ENCODE data around the gene LSM3.

The LSM3 gene

GRCh38 chr3:14206548-14207177 lies 28.0 kb downstream of the LSM3 start:
- Histone ChIP-seq H3K27ac (no peak overlapping the region), H3K4me3 (no peak overlapping the region)
- TF ChIP-seq CTCF (IDR thresholded peaks at IDR 0.05), result no peak
- DNase-seq (ENCODE audit: low spot score), result no peak

- Histone ChIP-seq H3K27ac (no peak overlapping the region), H3K4me3 (no peak overlapping the region)
- DNase-seq (ENCODE audit: low spot score), result no peak
- no peak for TF ChIP-seq CTCF (IDR thresholded peaks at IDR 0.05)
These were observed 29.6 kb downstream of the LSM3 start for GRCh38 chr3:14208168-14208567.

- H3K4me3 ChIP-seq, result no peak overlapping the region
- no peak for TF ChIP-seq CTCF (IDR thresholded peaks at IDR 0.05)
- H3K27ac ChIP-seq, result no peak overlapping the region
- DNase-seq (ENCODE audit: low spot score), result no peak
These were observed 30.4 kb downstream of the LSM3 start for GRCh38 chr3:14208977-14209394.

DNA sequence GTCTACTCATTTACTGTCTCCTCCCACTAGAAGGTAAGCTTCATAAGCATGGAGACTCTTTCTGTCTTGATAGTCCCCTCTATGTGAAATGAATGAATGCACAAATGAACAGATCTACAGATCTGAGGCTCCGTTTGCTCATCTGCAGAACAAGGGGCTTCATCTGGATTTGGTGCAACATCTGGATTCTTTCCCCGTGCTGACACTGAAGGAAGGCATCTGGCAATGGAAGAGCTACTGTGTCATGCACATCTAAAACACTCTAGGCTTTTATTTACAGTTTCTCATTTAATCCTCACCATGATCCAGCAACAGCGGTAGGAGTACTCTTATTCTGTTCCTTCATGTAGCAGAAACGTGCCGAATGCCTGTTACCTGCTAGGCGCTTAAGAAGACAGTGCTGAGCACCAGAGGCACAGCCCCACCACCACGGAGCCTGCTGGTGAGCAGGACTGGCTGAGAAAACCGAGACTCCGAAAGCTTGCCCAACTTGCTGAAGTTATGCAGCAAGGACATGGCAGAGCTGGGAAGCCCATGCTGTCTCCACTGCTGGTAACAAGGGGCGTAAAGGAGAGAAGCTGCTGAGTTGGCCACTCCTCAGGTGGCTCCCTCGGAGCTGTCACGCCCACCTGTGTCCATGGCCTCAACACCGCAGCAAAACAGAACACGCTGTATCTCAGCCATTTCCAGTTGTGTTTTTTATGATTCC lies 31.1 kb downstream of the LSM3 start:
- Histone ChIP-seq H3K4me3 (no peak overlapping the region), H3K27ac (no peak overlapping the region)
- TF ChIP-seq CTCF (IDR thresholded peaks at IDR 0.05), result no peak
- no peak for DNase-seq (ENCODE audit: low spot score)

DNA sequence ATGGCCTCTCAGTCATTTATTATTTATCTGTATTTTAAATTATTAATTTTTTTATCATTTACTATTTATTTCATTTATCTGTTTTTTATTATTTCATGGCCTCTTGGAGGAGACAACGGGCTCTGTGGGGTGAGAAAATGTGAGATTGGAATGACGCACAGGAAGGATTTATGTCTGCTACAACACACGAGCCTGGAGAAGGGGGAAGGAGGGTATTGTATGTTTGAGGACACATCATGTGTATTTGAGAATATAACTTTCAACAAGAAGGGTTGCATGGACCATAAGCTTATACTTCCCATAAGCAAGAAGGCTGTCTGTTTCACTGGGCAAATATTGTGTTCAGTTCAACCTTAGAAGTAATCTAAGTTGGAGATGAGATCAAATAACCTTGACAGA lies 31.7 kb downstream of the LSM3 start:
- TF ChIP-seq CTCF (IDR thresholded peaks at IDR 0.05), result no peak
- Histone ChIP-seq H3K4me3 (no peak overlapping the region), H3K27ac (no peak overlapping the region)
- DNase-seq (ENCODE audit: low spot score), result no peak

DNA sequence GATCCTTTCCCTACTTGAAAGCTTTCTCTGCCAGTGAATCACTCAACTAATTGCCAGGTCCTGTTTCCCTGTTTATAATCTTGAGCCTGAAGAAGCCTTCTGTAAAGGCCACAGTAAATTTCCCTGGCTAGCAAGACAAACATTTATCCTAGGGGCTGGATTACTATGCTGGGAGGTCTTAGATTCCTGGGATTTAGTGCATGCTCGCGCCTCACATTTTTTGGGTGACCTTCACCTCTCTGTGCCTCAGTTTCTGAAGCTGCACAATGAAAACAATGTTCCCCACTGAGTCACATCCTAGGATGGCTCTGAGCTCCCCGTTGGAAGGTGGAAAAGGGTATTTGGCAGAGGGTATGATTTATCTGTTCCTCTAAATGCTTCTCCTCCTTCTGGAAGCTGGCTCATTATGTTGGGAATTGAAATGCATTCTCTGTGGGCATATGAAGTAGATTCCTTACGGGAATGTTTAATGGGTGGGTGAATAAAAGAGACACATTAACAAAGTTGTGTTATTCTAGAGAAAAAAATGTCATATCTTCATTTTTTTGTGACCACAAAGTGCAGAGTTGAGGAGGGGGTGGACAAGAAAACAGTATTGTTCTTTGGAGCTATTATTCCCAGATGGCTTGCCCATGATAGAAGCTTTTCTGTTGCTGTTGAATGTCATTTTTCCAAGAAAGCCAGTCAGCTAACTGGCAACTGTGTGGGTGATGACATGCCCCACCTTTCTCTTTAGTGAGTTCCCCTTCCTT lies 32.4 kb downstream of the LSM3 start:
- TF ChIP-seq CTCF (IDR thresholded peaks at IDR 0.05), result no peak
- Histone ChIP-seq H3K4me3 (no peak overlapping the region), H3K27ac (no peak overlapping the region)
- DNase-seq (ENCODE audit: low spot score), result no peak
